NOMO-1 treated with dmso at 0.1 percent for 144 hours (cell line): Measurements from ENCODE around the gene SMARCD3.

Source experiments
- DNase-seq: peaks from one replicate; lab custom pipeline; 2025; ENCODE audit not compliant: unreplicated experiment; lab: John Stamatoyannopoulos, UW

Gene SMARCD3

DNA sequence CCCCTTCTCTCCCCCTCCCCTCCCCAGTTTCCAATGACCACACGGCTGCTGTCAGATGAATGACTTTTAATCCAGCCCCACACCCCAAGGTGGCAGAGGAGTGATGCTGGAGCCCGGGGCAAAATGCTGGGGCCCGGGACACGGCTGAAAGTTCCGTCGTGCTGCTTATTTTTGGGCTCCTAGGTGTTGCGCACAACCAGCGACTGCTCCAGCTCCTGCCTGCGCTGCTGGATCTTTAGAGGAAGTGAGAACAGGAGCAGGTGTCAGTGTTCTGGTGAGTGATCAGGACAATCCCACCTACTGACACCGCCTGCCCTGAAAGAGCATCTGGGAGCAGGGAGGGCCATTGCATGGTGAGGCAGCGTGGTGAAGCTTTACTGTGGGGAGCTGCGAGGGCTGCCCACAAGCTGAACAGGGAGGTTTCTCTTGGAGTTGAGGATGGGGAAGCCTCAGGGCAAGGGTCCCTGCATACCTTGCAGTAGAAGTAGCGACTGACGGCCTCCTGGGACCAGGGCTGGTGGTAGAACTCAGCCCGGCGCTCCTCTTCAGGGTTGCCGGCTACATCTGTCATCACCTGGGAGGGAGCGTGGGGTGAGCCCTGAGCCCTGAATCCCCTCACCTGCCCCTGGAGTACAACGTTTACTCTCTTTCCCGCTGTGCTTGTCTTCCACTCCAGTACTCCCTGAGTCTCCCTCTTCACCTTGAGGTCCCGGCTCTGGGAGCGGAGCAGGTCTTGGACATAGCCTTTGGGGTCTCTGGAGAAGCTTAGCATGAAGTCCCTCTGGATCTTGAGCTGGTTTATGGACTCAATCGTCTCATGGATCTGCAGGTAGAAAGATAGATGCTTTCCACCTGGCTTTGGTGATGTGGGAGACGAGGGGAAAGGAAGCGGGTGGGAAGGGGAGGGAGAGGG, 9.3 kb downstream of the SMARCD3 start:
- DNase-seq, result no peak

DNA sequence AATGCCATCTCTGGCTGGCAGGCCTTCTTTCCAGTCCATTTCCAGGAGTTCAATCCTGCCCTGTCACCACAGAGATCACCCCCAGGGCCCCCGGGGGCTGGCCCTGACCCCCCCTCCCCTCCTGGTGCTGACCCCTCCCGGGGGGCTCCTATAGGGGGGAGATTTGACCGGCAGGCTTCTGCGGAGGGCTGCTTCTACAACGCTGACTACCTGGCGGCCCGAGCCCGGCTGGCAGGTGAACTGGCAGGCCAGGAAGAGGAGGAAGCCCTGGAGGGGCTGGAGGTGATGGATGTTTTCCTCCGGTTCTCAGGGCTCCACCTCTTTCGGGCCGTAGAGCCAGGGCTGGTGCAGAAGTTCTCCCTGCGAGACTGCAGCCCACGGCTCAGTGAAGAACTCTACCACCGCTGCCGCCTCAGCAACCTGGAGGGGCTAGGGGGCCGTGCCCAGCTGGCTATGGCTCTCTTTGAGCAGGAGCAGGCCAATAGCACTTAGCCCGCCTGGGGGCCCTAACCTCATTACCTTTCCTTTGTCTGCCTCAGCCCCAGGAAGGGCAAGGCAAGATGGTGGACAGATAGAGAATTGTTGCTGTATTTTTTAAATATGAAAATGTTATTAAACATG, 10.2 kb downstream of the SMARCD3 start:
- DNase-seq, result no peak

DNA sequence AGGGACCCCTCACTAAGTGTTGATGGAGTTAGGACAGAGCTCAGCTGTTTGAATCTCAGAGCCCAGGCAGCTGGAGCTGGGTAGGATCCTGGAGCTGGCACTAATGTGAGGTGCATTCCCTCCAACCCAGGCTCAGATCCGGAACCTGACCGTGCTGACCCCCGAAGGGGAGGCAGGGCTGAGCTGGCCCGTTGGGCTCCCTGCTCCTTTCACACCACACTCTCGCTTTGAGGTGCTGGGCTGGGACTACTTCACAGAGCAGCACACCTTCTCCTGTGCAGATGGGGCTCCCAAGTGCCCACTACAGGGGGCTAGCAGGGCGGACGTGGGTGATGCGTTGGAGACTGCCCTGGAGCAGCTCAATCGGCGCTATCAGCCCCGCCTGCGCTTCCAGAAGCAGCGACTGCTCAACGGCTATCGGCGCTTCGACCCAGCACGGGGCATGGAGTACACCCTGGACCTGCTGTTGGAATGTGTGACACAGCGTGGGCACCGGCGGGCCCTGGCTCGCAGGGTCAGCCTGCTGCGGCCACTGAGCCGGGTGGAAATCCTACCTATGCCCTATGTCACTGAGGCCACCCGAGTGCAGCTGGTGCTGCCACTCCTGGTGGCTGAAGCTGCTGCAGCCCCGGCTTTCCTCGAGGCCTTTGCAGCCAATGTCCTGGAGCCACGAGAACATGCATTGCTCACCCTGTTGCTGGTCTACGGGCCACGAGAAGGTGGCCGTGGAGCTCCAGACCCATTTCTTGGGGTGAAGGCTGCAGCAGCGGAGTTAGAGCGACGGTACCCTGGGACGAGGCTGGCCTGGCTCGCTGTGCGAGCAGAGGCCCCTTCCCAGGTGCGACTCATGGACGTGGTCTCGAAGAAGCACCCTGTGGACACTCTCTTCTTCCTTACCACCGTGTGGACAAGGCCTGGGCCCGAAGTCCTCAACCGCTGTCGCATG, 11.0 kb downstream of the SMARCD3 start:
- DNase-seq, result no peak

DNA sequence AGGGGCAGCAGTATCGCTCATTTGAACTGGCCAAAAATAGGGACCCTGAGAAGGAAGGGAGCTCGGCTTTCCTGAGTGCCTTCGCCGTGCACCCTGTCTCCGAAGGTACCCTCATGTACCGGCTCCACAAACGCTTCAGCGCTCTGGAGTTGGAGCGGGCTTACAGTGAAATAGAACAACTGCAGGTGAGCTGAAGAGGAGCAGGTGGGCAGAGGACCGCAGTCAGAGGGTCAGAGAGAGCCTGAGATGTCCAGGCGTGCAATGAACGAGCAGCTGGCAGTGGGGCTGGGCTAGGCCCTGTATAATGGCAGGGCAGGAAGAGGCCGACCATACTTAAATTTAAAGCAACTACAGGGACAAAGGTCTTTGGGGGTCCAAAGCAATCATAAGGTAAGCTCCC, 12.1 kb downstream of the SMARCD3 start:
- DNase-seq, result no peak

DNA sequence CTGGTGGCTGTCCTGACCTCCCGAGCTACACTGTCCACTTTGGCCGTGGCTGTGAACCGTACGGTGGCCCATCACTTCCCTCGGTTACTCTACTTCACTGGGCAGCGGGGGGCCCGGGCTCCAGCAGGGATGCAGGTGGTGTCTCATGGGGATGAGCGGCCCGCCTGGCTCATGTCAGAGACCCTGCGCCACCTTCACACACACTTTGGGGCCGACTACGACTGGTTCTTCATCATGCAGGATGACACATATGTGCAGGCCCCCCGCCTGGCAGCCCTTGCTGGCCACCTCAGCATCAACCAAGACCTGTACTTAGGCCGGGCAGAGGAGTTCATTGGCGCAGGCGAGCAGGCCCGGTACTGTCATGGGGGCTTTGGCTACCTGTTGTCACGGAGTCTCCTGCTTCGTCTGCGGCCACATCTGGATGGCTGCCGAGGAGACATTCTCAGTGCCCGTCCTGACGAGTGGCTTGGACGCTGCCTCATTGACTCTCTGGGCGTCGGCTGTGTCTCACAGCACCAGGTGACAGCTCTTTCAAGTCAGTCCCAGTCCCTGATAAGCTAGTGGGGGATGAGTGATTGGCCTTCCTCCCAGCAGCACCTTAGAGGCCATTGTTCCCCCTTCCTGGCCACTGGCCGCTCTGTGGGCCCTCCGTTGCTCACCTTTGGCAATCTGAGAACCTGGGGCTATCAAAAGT, 13.3 kb downstream of the SMARCD3 start:
- DNase-seq, result no peak

DNA sequence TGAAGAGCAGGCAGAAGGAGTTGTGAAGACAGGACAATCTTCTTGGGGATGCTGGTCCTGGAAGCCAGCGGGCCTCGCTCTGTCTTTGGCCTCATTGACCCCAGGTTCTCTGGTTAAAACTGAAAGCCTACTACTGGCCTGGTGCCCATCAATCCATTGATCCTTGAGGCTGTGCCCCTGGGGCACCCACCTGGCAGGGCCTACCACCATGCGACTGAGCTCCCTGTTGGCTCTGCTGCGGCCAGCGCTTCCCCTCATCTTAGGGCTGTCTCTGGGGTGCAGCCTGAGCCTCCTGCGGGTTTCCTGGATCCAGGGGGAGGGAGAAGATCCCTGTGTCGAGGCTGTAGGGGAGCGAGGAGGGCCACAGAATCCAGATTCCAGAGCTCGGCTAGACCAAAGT, 14.7 kb downstream of the SMARCD3 start:
- DNase-seq, result no peak

DNA sequence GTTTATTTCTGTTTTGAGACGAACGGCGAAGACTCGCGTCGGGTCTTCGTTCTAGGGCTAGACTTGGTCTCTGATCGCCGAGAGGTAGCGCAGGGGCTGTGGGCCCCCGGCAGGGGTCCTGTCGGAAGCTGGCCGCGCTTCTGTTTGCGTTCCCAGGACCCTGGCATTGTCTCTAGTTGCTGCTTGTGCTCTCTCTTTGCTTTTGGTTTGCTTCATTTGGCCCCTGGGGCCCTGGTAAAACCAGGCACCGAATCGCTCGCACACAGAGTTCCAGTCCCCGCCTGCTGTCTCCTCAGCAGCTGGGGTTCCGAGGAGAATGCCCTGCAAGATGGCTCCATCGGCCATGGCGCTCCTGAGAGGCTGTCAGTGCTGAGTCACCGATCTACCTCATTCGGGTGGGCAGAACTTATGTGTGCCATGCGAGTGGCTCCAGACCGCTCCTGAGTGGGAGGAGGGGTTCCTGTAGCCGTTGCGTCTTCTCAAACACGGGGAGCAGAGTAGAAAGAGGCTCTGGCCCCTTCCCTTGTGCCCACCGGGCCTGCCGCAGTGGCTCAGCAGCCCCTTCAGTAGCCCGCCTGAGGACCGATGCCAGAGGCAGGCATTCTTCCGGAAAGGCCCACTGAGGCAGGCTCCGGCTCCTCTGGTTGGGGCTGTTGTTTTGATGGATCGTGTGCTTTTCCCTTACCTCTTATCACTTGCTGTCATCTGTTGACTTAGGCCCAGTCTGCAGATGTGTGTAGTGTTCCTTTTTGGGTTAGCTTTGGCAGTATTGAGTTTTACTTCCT, 15.4 kb downstream of the SMARCD3 start:
- peak; percentile 21 for DNase-seq

DNA sequence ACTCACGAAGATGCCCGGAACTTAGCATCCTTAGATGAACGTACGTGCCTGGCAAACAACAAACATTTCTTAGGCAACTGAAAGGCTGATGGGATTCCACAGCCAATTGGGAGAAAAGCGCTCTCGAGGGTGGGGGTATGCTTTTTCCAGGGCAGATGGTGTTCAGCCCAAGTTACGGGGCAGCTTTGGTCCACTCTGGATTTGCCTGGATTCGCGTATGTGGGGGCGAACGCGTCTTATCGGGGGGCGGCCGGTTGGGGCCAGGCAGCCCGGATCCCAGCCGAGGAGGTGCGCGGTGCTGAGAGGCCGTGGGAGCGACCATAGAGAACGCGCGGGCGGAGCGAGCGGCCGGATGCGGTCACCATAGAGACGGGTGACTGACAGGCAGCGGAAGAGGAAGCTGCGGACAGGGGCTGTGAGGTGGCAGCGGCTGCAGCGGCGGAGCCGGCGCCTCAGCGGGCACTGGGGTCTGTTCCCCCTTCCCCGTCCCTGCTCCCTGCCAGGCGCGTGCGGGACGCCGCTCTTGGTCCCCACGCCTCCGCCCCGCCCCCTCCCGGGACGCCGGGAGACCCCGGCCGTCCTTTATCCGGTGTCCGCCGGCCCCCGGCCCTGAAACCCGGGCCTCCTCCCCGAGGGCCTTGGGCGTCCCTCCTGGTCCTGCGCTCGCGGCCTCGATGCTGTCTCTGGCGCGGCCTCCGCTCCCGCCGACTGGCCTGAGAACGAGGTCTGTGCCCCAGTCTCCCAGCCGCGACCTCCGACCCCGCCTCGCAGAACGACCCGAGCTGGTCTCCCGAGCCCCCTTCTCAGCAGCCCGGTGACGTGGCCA, 16.2 kb downstream of the SMARCD3 start, which contains the start of gene CHPF2:
Gene CHPF2, plus strand, starts transcription at position 393 of the 826 bp plus-strand sequence. CDS start 1,529 bp downstream, outside the sequence.
- DNase-seq, result peak; percentile 82

DNA sequence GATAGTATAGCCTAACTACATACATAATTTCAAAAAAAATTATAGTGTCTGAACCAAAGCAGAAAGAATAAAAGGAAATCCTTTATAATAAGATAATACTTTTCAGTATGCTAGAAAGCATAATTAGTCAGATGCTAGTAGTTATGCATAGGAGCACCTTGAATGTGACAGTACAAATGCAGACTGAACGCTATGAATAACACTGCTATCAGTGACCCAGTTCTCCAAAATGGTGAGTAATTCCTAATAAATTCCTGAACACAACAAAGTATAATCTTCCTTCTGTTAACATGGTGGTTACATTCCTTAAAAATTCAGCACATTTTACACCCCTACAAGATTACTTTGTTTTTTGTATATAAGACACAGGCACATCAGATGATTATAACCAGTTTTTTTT, 17.4 kb downstream of the SMARCD3 start:
- no peak for DNase-seq

DNA sequence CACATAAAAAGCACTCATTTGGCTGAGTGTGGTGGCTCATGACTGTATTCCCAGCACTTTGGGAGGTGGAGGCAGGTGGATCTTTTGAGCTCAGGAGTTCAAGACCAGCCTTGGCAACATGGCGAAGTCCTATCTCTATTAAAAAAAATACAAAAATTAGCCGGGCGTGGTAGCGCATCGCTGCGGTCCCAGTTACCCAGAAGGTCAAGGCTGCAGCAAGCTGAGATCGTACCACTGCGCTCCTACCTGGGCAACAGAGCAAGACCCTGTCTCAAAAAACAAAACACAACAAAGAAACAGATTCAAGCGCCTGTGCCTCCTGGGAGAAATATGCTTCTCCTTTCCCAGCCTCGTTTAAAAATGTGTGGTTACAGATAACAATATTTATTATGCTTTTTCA, 19.2 kb downstream of the SMARCD3 start:
- DNase-seq, result no peak

DNA sequence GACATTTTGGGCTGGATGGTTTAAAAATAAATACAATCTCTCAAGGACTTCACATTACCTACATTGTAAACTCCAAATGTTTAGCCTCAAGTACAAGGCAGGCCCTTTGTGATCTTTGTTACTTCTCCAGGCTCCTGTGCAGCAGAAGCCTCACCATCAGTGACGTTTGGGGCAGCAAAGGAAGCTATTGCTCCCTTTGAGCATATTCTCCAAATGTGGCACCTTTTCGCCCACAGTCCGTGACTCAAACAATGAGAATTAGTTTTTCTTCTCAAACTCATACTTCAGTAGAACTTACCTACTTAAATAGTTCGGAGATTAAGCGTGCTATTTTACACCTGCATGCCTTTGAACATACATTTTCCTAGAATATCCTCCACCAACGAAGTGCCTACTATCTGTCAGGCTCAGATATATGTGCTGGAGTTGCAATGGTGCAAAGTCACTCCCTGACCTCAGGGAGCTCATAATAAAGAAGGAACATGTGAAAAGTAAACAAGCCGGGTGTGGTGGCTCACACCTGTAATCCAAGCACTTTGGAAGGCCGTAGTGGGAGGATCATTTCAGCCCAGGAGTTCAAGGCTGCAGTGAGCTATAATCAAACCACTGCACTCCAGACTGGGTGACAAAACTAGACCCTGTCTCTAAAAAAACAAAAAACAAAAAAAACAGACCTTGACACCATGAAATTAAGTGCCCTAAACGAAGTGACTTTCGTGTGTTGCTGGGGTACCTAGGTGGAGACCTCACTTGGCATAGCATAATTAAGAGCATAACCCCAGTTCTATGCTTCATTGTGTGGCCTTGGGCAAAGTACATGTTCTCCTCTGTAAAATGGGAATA, 20.2 kb downstream of the SMARCD3 start:
- DNase-seq, result no peak

DNA sequence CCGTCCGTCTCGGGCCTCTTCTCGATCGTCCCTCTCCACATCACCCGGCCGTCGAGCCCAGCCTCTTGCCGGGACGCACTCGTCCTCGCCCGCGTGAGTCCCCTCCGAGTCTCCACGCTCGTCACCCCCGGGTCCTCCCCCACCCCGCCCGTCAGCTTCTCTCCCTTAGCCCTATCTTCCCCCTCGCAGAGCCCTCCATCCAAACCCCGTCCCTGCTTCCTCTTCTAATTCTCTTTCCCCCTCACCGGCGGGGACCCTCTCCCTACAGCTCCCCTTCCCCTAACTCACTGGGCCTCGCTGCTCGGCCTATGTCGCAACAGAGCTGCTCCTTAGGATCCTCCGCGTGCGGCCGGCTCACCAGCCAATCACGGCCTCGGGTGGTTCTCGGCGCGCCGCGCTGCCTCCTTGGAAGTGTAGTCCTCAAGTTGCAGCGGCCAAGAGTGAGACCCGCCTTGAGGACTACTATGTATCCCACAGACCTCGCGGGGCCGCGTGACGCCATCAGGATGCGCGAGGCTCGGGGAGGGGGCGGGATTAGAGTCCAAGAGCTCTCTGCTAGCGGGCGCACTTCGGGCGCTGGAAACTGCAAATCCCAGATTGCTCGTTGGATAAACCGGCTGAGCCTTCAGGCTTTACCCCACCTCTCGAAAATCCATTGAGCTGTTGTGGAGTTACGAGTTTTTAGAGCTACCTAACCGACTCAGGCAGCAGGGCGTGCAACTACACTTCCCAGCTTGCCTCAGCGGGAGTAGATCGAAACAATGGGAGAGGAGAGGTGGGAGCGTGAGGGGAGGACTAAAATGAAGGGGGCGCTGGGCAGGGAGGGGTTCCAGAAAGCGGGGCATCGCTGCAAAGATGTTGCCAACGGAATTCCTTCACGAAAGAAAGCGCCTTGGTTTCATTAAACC, 21.4 kb downstream of the SMARCD3 start, which contains the start of gene ABCF2:
Gene ABCF2, minus strand, starts transcription at position 331 of the 908 bp plus-strand sequence. CDS start 747 bp downstream, outside the sequence.
- peak; percentile 55 for DNase-seq

DNA sequence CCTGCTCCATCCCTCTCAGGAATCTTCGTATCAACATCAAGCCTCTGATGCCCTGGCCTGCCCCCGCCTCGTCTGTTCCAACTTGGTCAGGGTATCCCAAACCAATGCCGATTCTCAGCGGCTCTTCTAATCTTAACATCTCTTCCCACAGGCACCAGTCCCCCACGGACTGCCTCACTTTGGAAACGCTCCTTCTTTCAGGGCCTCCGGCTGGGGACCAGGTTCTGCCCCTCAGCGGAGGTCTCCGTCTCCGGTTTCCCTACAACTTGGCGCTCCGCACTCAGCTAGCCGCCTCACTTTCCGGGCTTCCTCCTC, 22.0 kb downstream of the SMARCD3 start:
- no peak for DNase-seq

DNA sequence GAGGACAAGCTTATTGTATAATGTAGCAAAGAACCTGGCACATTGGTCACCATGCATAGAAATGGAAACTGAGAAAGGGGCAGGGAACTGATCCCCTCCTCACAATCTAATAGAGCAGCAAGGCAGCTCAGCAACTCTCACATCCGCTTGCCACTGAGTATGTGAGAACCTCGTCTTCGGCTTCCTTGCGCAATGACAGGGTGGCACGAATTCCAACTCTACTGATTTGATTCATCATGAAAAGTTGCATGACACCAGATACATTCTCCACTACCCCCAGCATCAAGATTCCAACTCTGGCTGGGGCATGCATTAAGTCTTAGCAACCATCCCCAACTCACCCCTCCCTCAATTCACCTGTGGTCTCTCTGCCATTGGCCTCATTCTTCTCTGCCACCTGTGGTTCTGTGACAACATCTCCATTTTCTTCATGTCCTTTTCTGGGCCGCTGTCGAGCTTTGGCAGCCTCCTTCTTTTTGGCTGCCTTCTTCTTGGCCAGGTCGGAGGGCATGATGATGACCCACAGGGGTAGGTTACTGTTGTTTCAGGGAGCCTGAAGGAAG, 22.5 kb downstream of the SMARCD3 start:
- DNase-seq, result no peak

DNA sequence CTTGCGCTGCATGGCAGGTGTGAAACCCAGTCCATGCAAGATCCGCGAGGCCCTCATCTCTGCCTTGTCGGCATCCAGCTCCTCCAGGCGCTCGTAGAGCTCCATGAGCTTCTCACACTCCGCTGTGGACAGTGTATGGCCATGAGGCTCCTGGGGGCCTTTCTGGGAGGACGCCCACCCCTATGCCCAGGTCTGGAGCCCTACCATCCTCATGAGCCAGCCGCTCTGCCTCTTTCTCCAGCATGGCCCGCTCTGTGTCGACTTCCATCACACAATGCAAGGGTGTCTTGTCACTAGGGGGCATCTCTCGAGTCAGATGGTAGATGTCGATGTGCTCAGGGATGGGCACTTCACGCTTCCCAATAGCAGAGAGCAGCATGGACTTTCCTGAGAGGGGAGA, 24.8 kb downstream of the SMARCD3 start:
- no peak for DNase-seq

DNA sequence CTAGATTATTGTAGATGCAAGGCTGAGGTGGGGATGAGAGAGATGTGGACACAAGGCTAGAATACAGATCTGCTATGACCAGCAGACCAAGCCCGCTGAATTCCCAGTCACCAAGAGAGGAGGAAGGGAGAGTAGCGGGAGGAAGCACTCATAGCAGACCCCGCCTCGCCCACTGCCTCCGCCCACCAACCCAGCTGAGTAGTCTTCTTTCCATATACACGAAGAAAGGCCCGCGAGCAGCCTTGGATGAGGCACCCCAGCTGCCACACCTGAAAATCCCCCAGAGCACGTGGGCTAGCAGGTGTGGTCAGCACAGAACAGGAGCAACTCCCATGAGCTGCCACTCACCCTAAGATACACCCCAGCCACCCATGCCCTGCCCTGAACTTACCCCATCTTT, 30.3 kb downstream of the SMARCD3 start:
- DNase-seq, result no peak

DNA sequence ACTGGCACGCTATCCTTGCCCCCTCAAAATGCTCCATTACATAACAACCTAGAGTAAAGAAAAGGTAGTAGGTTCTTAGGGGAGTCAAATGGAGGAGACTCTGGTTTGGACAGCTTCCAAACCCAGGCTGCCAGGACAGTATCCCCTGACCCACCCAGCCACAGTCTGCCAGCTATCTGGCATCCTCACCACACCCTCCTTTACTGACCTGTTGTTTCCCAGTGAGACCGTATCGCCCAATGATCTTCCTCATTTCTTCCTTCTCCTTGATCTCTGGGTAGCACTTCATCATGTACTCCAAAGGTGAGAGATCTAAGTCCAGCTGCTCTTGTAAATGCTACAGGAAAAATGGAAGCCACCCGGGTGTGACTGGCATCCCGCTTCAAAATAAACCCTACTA, 33.1 kb downstream of the SMARCD3 start:
- no peak for DNase-seq
